ENCODE results near the gene ZMYND15. TPM values are rescaled to one million over a fixed set of nuclear protein-coding genes. Genes with fewer than 3 reads are reported as not detected.

Gene ZMYND15
- total RNA-seq, 1 experiment from 2014 or later = 0.17 TPM

GRCh38 chr17:4777969-4778760 lies 38.5 kb downstream of the ZMYND15 start:
- TF ChIP-seq, protein P1, sequence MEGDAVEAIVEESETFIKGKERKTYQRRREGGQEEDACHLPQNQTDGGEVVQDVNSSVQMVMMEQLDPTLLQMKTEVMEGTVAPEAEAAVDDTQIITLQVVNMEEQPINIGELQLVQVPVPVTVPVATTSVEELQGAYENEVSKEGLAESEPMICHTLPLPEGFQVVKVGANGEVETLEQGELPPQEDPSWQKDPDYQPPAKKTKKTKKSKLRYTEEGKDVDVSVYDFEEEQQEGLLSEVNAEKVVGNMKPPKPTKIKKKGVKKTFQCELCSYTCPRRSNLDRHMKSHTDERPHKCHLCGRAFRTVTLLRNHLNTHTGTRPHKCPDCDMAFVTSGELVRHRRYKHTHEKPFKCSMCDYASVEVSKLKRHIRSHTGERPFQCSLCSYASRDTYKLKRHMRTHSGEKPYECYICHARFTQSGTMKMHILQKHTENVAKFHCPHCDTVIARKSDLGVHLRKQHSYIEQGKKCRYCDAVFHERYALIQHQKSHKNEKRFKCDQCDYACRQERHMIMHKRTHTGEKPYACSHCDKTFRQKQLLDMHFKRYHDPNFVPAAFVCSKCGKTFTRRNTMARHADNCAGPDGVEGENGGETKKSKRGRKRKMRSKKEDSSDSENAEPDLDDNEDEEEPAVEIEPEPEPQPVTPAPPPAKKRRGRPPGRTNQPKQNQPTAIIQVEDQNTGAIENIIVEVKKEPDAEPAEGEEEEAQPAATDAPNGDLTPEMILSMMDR (conservative IDR thresholded peaks at IDR 0.05; ENCODE audit: low read depth, low read length) = no peak
- TF ChIP-seq EZH2 (IDR thresholded peaks at IDR 0.05; ENCODE audit: borderline replicate concordance, low read depth, low read length, poor library complexity, severe bottlenecking) = no peak
- H3K4me1 ChIP-seq (ENCODE audit: insufficient read depth, low read length, poor library complexity, severe bottlenecking) = no peaks in the 10 kb centered on the region
- H3K9me3 ChIP-seq (ENCODE audit: low read depth, low read length, poor library complexity, severe bottlenecking) = no peaks in the 10 kb centered on the region
- POLR2A ChIA-PET (ENCODE audit: low non-redundant PET) = no interaction called here
- CTCF ChIA-PET = no interaction called here
- no TSS peak for BruUV-seq (replicated peaks)
- H3K4me3 ChIP-seq (ENCODE audit: low read depth, low read length, poor library complexity, severe bottlenecking) = no peak overlapping the region
- H3K36me3 ChIP-seq (ENCODE audit: insufficient read depth, low read length, poor library complexity, severe bottlenecking) = no peaks in the 10 kb centered on the region
- no peak overlapping the region for H3K27ac ChIP-seq (ENCODE audit: low read depth, low read length, poor library complexity, severe bottlenecking)
- intact Hi-C loops (cut with micrococcal nuclease; ENCODE audit: unreplicated experiment) = no loop called here
- no peaks in the 10 kb centered on the region for H3K27me3 ChIP-seq (replicated peaks; ENCODE audit: insufficient read depth, low read depth, low read length, poor library complexity)
- no peak for DNase-seq (ENCODE audit: low spot score)

DNA sequence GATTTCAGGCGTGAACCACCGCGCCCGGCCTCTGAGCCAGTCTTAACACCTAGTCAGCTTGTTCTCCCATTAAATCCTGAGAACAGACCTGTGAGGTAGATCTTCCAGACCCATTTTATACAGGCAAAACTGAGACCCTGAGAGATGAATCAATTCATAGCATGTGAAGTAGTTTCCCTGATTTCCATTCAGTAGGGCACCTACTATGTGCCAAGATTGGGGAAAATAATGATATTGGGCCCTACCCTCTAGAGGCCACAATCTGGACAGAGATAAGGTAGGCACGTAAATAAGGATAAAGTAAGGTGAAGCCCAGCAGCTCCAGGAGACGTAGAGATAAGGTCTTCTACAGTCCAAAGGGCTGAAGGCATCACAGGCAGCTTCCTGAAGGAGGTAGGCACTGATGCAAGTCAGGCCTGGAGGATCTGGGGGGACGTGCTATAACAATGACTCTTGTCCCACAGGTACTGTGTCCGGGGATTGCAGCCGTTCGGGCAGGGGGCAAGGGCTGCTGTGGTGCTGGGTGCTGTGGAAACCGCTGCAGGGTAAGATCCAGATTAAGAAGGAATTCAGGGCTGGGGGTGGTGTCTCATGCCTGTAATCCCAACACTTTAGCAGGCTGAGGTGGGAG lies 40.8 kb downstream of the ZMYND15 start:
- intact Hi-C loops (cut with micrococcal nuclease; ENCODE audit: unreplicated experiment) = no loop called here
- Histone ChIP-seq H3K9me3 (ENCODE audit: low read depth, low read length, poor library complexity, severe bottlenecking) (no peaks in the 10 kb centered on the region), H3K4me3 (ENCODE audit: low read depth, low read length, poor library complexity, severe bottlenecking) (no peak overlapping the region), H3K27ac (ENCODE audit: low read depth, low read length, poor library complexity, severe bottlenecking) (no peak overlapping the region), H3K36me3 (ENCODE audit: insufficient read depth, low read length, poor library complexity, severe bottlenecking) (no peaks in the 10 kb centered on the region), H3K27me3 (replicated peaks; ENCODE audit: insufficient read depth, low read depth, low read length, poor library complexity) (no peaks in the 10 kb centered on the region), H3K4me1 (ENCODE audit: insufficient read depth, low read length, poor library complexity, severe bottlenecking) (peaks cover 2% of the 10 kb centered on the region)
- no TSS peak for BruUV-seq (replicated peaks)
- no peak for DNase-seq (ENCODE audit: low spot score)
- ChIA-PET POLR2A (ENCODE audit: low non-redundant PET) (no interaction called here), CTCF (no interaction called here)
- TF ChIP-seq EZH2 (IDR thresholded peaks at IDR 0.05; ENCODE audit: borderline replicate concordance, low read depth, low read length, poor library complexity, severe bottlenecking) = no peak
- TF ChIP-seq, protein P1 (conservative IDR thresholded peaks at IDR 0.05; ENCODE audit: low read depth, low read length) = no peak

DNA sequence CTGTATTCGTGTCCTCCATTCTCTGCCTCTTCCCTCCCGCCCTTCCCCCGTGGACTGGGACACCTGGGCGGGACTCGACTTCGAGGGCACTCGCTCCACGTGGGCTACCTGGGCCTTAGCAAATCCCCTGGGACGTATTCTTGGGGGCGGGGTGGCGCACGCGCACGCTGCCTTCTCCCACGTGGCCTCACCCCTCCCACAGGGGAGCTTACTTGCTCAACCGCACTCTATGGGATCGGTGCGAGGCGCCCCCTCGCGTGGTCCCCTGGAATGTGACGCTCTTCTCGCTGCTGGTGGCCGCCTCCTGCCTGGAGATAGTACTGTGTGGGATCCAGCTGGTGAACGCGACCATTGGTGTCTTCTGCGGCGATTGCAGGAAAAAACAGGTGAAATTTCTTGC lies 43.0 kb downstream of the ZMYND15 start:
- no TSS peak for BruUV-seq (replicated peaks)
- DNase-seq (ENCODE audit: low spot score) = peak; percentile 23
- ChIA-PET POLR2A (ENCODE audit: low non-redundant PET) (no interaction called here), CTCF (no interaction called here)
- H3K4me1 ChIP-seq (ENCODE audit: insufficient read depth, low read length, poor library complexity, severe bottlenecking) = peaks cover 21% of the 10 kb centered on the region
- no peaks in the 10 kb centered on the region for H3K27me3 ChIP-seq (replicated peaks; ENCODE audit: insufficient read depth, low read depth, low read length, poor library complexity)
- no peak for TF ChIP-seq EZH2 (IDR thresholded peaks at IDR 0.05; ENCODE audit: borderline replicate concordance, low read depth, low read length, poor library complexity, severe bottlenecking)
- TF ChIP-seq, protein P1 (conservative IDR thresholded peaks at IDR 0.05; ENCODE audit: low read depth, low read length) = peak; percentile 34; the same call in 1 of the 2 replicates
- intact Hi-C loops (cut with micrococcal nuclease; ENCODE audit: unreplicated experiment) = no loop called here
- no peaks in the 10 kb centered on the region for H3K36me3 ChIP-seq (ENCODE audit: insufficient read depth, low read length, poor library complexity, severe bottlenecking)
- no peaks in the 10 kb centered on the region for H3K9me3 ChIP-seq (ENCODE audit: low read depth, low read length, poor library complexity, severe bottlenecking)
- no peak overlapping the region for H3K4me3 ChIP-seq (ENCODE audit: low read depth, low read length, poor library complexity, severe bottlenecking)
- no peak overlapping the region for H3K27ac ChIP-seq (ENCODE audit: low read depth, low read length, poor library complexity, severe bottlenecking)

Data from A673 (cell line).